Measurements from ENCODE around the gene KAZN.

Gene KAZN

DNA sequence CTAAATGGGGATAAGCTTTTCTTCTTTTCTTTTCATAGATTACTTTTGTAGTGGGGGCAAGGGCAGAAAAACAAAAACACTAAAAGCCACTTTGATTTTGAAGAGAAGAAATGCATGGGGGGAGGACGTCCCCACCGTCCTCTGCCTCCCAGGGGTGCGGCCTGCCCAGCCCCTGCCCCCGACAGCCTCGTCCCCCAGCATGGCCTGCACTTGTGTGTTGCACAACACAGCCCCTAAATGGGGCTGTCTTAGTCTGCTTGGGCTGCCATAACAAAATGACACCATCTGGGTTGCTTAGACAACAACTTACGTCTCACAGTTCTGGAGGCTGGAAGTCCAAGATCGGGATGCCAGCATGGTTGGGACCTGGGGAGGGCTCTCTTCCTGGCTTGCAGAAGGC lies 497.8 kb downstream of the KAZN start:
- DNase-seq (ENCODE audit: low read depth) = no peak

DNA sequence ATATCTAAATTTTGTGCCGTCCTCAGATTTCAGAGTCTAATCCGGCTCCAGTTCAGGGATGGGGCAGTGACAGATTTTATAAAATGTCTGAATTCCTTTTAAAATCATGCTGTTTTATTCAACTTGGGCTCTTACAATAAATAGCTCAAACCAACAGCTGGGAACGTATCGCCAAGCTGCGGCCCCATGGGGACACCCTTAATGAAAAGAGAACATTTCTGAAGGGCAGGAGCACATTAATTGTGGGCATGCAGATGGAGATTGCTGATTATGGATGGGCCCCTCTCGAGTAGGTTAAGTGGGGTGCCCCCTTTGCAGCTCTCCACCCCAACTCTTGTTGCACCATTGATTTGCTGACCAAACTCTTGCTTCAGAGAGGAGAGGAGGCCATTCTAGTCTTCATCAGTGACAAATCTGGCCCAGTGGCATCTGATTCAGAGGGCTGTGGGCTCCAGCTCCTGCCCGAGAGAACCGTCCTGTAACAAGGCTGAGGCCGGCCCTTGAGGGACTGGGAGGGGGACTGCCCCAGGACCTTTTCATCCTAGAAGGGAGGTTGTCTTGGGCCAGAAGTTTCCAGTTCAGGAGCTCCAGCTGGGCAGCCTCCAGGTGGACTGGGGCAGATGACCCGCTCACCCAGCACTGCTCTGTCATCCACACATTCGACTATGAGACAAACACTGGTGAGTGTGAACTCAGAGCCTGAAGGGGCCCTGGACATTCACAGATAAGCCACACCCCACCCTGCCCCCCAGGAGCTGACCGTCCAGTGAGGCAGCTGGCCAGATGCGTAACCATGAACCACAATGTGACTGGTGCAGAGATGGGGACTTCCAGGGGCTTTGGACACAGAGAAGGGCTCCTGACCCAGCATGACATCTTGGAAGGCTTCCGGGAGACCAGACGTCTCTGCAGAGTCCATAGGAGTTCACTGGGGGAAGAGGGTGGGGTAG lies 500.0 kb downstream of the KAZN start:
- no peak for DNase-seq (ENCODE audit: low read depth)

DNA sequence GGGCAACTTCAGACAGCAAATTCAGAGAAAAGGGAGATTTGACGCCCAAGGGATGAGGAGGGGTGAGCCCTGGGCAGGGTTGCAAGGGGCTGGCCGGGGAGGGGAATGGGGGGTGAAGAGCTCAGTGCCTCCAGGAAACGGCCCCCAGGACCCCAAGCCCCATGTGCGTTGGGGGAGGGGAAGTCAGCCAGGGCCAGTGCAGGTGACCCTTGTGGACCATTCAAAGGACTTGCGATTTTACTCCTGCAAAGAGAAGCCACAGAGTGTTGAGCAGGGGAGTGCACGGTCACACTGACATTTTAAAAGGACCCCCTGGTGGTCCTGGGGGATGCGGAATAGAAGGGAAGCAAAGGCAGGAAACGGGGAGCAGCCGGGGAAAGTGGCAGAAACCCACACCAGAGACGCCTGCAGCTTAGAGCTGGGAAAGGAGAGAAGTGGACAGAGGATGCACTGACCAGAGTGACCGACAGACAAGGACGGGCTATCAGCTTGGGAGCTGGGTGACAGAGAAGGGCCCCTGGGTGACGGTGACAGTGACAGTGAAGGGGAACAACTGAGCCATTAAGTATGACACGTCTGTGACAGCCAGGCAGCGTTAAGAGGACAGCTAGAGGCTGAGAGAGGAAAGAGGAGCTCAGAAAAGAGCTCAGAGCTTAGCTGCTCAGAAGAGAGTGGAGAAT lies 501.1 kb downstream of the KAZN start:
- DNase-seq (ENCODE audit: low read depth) = no peak

DNA sequence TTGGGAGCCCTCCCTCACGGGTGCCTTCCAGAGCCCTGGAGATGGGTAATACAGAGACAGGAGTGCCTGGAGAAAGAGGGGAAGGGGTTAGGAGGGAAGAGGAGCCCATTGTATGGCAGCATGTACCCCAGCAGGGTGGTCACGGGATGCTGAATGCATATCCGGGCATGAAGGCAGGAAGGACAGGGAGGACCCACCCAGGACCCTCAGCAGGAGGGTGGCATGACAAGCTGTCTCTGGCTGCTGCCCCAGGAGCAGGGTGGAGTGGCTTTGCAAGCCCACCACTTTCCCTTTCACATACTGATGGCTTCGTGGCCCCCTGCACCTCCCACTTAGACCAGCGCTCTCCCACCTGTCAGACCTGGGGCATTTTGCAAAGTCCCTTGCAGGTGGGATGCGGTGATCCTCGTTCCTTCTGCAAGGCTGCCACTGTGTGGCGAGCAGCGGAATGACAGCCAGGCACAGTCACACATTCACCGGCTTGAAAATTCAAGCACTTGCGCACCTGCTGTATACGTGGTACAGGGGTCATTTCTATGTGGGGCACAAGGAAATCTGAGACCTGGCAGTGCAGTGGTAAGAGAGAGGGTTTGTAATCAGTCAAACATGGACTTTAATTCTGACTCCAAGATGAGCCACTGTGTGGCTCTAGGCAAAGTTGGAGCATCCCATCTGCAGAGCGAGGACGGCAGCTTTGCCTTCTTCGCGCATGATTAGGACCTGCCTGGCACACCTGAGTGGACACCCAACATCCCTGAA lies 501.8 kb downstream of the KAZN start:
- peak; percentile 18 for DNase-seq (ENCODE audit: low read depth)

DNA sequence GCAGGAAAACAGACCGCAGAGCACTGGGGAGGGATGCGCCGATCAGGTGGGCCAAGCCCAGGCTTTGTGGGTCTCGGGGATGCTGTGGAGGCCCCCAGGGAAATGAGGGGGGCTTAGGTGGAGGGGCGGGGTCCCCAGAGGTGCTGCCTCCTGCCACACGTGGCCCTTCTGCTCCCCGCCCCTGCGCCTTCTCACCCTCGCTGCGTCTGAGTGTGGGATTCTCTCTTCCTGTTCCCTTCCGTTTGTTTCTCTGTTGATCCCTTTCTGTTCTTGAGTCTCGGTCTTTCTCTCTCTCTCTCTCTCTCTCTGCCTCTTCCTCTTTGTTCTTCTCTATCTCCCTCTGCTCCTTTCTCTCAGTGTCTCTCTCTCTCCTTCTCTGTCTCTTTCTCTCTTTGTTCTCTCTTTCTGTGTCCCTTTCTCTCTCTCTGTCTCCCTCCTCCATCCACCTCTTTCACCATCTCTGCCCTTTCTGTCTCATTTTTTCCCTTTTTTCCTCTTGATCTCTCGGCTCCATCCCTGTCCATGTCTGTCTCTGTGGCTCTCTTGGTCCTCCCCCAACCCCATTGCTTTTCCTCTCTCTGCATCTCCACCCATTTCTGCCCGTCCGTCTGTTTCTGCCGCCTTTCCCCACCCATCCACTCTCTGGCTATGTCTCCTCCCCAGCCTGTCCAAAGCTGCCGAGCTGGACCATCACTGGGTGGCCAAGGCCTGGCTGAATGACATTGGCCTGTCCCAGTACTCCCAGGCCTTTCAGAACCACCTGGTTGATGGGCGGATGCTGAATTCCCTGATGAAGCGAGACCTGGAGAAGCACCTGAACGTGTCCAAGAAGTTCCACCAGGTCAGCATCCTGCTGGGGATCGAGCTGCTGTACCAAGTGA lies 502.6 kb downstream of the KAZN start:
- DNase-seq (ENCODE audit: low read depth) = no peak

DNA sequence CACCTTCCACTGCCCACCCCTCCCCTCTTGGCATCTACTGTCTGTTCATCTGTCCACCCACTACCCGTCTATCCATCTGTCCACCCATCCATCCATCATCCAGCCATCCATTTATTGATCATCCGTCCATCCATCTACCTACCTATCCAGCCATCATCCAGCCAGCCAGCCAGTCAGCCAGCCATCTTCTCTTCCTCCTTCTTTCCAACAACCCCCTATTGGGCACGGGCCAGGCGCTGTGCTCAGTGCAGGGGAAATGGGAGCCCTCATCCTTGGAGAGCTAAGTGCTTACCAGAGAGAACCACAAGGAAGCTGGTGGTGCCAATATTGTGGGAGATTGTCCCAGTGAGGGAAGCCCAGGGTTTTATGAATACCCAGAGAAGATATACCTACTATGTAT lies 503.3 kb downstream of the KAZN start:
- no peak for DNase-seq (ENCODE audit: low read depth)

DNA sequence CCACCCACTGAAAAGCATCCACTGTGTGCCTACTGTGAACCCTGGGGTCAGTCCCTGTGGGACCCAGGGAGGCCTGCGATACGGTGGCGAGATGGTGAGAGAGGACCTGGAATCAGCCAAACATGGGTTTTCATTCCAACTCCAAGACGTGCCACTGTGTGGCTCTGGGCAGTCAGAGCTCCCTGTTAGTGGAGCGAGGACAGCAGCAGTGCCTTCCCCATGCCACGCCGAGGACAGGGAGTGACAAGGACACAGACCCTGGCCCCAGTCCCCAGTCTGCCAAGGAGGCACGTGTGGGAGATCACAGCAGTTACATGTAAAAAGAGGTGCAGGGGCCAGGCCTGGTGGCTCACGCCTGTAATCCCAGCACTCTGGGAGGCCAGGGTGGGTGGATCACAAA lies 504.2 kb downstream of the KAZN start:
- DNase-seq (ENCODE audit: low read depth) = no peak

DNA sequence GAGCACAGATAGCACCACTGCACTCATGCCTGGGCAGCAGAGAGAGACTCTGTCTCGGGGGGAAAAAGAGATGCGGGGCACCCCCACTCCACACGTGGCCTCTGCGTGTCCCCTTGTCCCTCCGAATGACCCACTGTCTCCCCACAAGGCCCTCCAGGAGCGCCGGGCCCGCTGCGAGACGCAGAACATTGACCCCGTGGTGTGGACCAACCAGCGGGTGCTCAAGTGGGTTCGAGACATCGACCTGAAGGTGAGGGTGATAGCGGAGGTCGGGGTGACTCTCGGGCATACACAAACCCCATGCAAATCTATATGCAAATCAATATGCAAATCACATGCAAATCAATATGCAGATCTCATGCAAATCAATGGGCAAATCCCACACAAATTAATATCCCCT lies 504.7 kb downstream of the KAZN start:
- DNase-seq (ENCODE audit: low read depth) = no peak

DNA sequence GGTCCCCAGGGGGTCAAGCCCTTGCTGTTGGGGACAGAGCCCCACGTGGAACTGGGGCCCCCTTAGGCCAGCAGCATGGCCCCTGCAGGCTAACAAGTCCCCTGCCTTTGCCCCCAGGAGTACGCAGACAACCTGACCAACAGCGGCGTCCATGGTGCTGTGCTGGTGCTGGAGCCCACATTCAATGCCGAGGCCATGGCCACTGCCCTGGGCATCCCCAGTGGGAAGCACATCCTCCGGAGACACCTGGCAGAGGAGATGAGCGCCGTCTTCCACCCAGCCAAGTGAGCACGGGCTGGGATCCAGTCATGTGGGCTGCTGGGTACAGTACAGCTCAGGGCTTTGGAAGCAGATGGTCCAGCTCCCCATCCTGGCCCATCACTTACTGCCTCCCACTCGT lies 505.4 kb downstream of the KAZN start:
- DNase-seq (ENCODE audit: low read depth) = no peak

DNA sequence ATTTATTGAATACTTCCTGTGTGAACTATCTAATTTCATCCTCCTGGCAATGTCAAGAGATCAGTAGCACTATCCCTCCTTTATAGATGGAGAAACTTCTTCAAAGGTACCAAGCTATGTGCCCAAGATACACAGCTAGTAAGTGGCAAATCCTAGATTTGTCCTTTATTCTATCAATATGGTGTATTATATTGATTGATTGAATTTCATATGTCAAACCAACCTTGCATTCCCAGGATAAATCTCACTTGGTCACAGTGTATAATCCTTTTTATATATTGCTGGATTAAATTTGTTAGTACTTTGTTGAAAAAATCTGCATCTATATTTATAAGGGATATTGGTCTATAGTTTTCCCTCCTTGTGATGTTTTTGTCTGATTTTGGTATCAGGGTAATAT lies 506.3 kb downstream of the KAZN start:
- no peak for DNase-seq (ENCODE audit: low read depth)

DNA sequence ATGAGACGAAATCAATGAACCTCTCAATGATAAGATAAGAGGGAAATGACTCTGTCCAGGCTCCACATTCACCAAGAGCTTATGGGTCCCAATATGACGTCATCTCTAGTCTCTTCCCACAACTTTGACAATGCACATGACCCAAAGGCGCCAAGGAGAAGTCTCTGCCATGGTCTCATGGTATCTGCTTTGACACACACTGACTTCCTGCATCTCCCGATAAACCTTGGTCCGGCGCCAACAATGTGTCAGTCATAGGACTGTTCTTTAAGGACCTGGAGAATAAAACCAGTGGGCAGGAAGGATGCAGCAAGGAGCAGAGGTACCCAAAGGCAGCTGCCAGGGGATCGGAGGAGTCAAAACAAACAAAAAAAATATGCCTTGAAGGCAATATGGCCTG lies 508.1 kb downstream of the KAZN start:
- DNase-seq (ENCODE audit: low read depth) = no peak

DNA sequence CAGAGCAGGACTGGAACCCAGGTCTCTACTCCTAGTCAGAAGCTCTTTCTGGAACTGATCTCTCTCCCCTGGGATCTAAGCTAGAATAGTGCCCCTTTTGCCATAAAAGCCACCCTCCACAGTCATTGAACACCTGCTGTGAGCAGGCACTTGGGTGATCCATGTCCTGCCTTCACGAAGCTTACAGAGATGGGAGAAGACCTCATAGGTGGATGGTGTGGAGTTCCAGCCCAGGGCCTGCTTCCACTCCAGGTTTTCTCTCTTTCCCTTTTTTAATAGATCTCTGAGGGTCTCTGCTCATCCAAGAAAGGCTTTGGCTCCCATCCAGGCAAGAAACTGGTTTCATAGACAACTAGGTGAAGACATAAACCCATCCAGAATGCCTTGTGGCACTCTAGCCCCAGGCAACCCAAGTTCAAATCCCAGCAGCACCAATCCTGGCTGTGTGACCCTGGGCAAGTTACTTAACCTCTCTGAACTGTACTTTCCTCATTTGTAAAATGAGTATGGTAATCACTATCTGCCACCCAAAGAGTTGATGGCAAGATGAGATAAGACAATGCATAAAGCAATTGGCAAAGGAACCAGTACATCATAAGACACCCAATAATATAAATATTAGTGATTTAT lies 508.7 kb downstream of the KAZN start:
- no peak for DNase-seq (ENCODE audit: low read depth)

DNA sequence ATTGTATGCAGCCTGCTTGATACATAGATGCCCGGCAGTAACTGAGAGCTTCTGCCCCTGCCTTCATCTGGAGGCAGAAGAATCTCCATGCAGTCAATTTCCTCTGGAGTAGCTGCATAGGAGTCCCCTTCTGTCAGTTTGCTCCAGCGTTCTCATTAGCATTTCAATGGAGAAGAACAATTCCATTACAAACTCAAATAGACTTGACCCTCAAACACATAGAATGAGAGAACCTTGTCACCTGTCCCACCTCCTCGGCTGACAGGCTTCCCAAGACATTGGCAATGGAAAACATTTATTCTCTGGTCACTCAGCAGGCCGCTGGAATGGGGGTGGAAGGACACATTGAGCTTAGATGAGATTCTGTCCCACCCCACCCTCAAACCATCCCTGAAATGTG lies 509.4 kb downstream of the KAZN start:
- DNase-seq (ENCODE audit: low read depth) = no peak

DNA sequence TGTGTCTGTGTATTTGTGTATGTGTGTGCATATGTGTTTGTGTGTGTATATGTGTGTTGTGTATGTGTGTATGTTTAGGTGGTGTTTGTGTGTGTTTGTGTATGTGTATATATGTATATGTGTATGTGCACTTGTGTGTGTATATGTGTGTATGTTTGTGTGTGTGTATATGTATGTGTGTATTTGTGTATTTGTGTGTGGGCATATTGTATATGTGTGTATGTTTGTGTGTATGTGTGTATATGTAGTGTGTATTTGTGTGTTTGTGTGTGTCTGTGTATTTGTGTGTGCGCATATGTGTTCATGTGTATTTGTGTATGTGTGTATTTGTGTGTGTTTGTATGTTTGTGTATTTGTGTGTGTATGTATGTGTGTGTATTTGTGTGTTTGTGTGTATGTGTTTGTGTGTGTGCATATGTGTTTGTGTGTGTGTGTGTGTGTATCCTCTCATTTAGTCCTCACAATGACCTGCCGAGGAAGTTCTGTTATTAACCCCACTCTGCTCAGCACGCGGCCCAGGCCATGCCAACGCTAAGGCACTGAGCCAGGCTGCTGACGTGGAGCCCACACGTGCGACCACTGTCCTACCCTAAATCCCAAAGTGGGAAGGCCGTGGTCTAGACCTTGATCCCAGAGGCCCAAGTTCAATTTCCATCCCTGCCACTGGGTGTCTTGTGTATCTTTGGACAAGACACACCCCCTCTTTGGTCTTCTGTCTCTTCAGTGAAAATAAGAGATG lies 511.8 kb downstream of the KAZN start:
- no peak for DNase-seq (ENCODE audit: low read depth)

DNA sequence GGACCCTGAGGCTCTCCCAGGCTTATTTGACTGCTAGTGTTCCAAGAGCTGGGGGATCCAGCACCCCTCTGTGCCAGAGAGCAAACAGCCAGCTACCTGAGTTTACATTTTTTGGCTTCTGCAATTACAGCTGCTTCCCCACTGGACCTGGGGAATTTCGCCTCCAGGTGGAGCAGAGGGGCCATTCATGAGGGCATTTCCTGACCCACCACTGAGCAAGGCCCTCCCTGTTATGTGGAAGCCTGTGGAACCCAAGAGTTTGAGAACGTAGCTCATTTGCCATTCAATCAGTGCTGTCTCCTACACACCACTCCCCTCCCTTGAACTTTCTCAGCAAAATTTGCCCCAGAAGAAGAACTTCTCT lies 512.4 kb downstream of the KAZN start:
- no peak for DNase-seq (ENCODE audit: low read depth)

DNA sequence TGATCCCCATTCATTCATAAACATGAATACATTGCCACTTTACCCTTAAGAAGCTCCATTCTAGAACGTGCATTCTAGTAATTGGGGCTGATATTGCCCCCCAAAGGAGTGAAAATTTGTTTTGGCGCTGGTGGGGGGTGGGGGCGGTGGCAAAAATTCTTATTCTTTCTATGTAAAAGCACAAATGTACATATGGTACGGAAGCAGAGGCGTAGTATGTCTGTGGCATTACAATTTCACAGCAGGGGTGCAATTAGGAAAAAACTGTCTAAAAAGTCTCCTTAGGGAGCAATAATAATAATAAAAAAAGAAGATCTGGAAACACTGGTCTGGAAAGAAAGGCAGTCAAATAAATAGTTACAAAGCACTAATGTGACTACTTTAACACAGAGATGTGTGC lies 514.7 kb downstream of the KAZN start:
- DNase-seq (ENCODE audit: low read depth) = no peak

DNA sequence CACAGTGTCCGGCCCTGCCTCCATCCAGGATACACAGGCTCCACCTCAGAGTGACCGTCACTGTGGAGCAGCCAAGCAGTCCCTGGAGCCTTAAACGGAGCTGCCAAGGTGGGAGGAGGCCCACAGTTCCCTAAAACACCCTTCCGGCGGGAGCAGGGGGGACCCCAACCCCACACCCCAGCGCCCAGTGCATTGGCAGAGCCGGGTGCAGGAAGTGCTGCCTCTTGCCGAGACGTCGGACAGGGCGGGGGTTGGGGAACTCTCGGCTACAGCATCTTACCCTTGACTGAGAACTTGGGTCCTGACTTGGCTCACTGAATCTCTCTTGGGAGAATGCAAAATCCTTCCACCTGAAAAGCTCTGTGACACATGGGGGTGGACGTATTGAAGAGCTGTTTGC lies 516.4 kb downstream of the KAZN start:
- DNase-seq (ENCODE audit: low read depth) = no peak

DNA sequence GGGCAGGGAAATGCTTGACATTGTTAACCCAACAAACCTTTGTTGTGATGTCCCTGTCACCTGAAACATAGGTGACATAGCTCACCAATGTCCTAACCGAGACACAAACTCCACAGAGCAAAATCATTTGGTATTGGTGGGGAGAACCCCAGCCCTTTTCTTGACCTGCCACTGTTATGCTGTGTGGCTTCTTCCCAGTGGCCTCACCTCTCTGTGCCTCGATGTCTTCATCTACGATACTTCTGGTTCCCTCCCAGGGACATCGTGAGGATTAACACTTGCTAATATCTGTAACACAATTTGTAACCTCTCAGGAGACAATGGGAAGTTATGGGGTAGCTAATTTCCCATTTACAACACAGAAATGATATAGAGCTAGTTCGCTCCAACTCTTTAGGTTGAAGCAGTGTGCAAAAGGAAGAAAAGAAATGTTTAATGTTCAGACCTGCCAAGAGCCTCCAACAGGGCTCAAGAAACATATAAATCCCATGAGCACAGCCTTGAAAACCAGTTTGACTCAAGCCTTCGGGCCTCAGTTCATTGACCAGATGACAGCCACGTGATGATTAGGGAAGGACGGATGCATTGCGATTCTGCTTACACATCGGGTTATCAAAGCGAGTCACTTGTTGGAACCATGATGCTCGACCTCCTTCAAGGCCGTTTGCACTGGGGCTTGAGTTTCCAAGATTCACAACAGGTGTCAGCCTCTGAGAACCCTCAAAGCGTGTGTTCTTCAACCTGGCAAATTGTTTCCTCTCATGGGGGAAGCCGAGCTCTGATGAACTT lies 517.3 kb downstream of the KAZN start:
- no peak for DNase-seq (ENCODE audit: low read depth)

DNA sequence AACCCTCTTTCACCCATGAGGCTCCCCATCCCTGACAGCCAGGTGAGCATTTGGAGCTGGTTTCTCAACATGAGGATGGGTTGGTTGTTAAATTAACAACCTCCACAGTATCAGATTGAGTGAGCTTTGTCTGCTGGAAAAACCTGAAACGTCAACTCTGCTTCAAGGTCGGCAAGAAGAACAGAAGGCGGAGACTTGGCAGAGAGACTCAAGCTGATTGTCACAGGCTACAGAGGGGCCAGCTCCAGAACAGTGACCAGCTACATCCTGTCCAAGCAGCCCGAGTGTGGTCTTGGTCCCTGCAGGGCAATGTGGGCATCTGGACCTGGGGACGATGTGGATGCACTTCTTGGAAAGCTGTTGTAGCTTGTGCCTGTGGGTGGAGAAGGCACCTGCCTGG lies 518.5 kb downstream of the KAZN start:
- DNase-seq (ENCODE audit: low read depth) = no peak

All from stimulated activated CD8-positive, alpha-beta memory T cell treated with anti-CD3 and anti-CD28 coated beads, Interleukin-12 subunit alpha, Interleukin-12 subunit beta, amount 100 ng/mL, for 4 hours (primary cell).